Stimulated activated CD4-positive, alpha-beta T cell treated with anti-CD3 and anti-CD28 coated beads, Interleukin-2, amount 100 ng/mL, for 48 hours (primary cell): ENCODE results near the gene C16orf96.

Experiments used
- DNase-seq, 2 donors: peaks; one replicate each; pipeline ENCODE4 v3.0.0-alpha.2; 2020

The C16orf96 gene

DNA sequence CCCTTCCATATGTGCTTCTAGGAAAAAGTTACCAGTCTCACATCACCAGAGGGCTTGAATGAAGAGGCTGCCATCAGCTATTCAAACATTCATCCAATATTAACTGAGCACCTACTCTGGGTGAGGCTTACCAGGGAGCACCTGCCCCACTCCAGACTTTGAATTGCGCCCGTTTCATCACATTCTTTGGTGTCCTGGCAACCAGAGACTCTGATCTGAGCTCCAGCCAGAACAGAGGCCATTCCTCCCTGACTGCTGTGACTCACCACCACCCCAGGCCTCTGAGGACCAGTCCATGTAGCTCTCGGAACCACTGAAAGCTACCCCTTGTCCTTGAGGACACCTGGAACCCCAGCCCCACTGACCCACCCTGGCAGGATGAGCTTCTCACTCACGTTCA is at the start of gene C16orf96:
TSS of gene C16orf96 (plus strand) at position 229 of the 400 bp plus-strand sequence. CDS start at position 379, 150 bp downstream.
- no peak for DNase-seq

DNA sequence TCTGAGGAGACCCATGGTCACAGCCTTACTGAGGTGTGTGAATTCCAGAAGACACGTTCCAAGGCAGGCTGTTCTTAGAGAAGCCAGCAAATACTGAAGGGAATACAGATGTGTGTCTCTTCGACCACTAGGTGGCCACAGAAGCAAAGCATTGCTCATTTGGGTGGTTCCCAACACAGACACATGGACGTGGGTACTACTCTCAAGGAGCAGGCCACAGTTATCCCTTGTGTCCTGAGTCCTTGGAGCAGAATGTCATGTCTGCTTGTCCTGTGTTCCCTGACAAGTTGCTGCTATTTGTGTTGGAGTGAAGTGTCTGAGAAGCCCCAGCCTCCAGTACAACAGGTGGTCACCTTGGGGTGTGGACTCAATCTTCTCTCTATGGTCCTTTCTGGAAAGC is 49.7 kb upstream of the C16orf96 start:
- peak; percentile 35 to 40 for DNase-seq

DNA sequence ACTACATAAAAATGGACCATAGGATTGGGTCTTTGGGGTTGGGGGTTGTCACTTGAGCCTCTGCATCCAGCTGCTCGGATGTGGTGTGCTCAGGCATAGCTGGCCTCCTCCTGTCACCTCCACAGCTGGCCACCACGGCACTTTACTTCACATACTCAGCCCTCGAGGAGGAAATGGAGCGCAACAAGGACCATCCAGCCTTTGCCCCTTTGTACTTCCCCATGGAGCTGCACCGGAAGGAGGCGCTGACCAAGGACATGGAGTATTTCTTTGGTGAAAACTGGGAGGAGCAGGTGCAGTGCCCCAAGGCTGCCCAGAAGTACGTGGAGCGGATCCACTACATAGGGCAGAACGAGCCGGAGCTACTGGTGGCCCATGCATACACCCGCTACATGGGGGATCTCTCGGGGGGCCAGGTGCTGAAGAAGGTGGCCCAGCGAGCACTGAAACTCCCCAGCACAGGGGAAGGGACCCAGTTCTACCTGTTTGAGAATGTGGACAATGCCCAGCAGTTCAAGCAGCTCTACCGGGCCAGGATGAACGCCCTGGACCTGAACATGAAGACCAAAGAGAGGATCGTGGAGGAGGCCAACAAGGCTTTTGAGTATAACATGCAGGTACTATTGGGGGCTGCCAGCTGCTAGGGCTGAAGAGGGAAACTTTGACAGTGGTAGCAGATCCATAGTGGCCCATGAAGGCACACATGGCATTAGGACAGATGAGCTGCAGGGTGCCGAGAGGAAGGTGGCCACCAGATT is 48.4 kb upstream of the C16orf96 start:
- no peak for DNase-seq

DNA sequence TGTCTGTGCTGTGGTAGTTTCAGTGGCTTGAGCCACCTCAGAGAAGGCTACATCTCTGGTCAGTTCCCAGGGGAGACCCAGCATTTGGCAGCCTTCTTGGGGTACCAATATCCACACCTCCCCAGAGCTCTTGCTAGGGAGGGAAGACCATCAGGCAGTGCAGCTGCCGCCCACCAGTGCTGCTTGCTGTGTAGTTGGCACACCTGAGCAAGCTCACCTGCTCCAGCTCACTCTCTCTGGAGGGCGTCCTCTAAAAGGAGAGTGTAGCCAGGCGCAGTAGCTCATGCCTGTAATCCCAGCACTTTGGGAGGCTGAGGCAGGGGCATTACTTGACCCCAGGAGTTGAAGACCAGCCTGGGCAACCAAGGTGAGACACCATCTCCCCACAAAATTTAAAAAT is 47.3 kb upstream of the C16orf96 start:
- no peak for DNase-seq

DNA sequence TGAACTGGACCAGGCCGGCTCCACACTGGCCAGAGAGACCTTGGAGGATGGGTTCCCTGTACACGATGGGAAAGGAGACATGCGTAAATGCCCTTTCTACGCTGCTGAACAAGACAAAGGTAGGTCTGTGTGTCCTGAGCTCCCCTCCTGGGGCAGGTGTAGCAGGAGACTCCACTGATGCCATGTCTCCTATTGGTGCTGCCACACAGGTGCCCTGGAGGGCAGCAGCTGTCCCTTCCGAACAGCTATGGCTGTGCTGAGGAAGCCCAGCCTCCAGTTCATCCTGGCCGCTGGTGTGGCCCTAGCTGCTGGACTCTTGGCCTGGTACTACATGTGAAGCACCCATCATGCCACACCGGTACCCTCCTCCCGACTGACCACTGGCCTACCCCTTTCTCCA is 46.7 kb upstream of the C16orf96 start:
- DNase-seq, result no peak

DNA sequence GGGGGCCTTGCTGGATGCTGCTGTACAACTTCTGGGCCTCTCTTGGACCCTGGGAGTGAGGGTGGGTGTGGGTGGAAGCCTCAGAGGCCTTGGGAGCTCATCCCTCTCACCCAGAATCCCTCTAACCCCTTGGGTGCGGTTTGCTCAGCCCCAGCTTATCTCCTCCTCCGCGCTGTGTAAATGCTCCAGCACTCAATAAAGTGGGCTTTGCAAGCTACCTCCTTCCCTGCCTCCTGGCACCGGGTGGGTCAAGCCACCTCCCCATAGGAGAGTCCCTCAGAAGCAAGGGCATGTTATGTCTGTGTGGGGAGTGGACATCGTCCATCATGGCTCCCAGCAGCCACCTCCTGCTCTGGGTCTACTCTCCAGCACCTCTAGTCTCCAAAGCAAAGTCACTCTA is 46.0 kb upstream of the C16orf96 start:
- DNase-seq, result no peak

DNA sequence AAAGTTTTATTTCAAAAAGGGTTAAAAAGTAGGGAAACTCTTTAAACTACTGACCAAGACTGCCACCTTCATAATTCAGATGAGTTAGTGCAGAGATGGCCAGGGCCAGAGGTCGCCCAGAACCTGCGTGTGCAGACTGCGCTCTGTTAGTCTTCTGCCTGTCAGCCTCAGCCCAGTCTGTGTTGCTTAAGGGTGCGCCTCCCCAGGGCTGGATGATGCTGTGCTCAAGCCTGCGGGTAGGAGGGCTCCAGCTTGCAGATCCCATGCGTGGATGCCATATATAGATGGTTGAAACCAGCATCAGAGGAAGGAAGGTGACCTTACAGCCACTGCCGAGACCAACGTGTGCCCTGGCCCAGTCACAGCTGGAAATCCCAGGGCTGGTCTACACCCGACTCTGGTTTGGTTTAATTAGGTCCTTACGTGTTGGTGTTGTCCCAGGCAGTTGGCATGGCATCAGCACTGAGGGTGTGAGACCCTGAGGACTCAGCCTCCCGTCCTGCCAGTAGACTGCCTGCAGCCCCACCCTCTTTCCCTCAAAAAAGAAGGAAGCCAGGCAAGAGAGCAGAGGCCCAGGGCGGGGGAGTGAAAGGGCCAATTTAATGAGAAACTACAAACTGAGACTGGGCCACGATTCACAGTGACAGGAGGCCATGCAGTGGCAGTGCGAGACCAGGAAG is 45.3 kb upstream of the C16orf96 start:
- no peak for DNase-seq

DNA sequence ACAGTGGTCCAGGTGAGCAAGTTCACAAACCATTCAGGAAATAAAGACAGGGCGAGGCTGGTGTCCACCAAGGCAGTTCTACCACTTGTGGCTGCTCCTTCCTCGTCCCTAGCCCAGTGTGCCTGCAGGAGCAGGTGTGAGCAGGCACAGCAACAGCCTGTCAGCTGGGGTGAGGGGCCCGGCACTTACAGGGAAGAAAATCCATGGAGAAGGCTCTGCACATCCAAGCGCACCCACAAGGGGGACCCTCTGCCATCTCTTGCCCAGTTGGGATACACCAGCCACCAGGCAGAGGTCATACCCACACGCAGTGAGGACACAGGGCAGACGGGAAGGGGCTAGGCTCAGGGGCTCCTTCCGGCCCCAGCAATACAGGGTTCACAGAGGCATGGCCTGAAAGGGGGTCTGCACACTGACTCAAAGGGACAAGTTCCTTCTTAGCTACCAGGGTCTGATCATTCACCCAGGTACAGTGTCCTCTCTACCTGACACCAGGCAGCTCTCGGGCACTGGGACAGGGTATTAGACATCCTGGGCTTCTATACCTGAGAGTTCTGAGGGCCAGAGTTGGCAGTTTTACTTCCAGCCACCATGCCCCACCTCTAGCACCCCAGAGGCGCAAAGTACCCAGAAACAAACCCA is 44.6 kb upstream of the C16orf96 start:
- DNase-seq, result no peak

DNA sequence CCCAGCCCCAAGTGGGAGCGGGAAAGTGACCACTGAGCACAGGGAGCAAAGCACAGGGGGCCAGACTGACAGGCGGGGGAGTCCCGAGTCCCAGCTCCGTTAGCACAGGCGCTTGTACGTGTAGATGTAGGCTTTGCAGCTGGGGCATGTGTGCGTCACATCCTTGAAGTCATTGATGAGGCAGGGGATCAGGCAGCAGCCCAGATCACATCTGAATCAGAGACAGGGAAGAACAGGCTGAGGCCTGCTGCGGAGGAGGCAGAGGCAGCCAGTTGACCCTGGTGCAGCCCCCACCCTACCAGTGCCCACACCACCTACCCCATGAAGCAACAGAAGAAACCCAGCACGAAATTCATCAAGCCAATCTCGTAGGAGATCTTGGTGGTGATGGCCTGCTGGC is 43.7 kb upstream of the C16orf96 start:
- DNase-seq, result no peak

DNA sequence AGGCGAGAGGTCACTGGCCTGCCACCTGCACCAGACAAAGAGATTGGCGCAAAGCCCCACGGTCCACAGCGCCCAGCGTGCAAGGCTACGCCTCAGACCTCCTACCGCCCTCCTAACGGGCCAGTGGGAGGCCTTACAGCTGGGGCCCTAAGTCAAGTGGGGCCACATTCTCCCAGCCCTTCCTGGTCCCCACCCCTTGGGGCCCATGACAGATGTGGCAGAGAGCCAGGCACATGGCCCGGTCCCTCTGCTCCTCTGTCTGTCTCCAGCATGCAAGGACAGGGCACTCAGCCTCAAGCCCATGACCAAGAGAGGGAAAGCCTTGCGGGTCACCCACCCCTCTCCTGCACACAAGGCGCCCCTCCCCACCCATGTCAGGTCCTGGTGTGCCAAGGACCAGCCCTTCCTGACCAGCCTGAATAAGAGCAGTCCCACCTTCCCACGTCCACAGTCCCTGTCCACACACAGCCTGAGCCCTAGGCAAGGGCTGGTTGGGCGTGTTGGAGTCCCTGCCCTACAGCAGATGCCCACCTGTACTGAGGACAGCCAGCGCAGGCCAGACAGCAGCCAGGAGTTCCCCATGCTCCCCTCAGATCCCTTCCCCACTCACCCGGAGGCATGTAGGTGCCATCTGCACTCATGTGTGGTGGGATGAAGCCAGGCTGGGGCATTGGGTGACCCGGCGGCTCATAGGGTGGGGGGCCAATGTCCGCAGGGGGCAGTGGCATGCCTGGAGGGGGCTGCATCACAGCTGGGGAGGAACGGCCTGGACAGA is 42.9 kb upstream of the C16orf96 start:
- DNase-seq, result no peak

DNA sequence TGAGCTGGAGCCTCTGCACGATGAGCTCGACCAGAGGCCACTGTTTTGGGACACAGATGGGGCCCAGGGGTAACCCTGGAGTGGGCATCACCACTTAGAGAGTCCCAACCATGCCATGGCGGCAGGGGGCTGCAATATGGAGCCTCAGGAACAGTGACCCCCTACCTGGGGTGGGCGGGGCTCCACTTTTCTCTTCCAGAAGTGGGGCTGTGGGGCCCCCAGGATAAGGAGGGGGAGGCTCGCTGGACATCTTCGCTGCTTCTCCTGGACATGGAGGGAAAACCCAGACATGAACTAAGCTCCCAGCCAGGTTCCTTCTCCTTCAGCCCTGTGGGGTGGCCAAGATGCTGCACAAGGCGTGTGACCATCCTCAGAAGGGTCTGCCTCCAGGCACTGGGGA is 42.3 kb upstream of the C16orf96 start:
- DNase-seq, result no peak

DNA sequence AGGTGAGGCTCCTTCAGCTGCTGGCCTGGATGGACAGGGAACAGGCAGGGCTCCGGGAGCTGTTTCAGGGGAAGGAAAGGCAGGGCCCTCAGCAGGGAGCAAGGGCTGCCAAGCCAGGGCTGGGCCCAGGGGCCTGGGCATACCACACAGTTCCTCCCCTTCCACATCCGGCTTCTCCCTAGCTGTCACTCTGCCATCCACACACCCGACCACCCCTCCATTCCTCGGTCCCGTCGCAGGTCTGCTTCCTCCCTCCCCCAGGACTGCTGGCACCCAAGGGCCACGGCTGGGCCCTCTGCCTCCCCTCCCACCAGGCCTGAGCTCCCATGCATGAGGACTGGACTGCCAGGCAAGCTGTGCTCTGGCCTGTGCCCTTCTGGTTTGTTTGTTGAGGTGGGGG is 41.5 kb upstream of the C16orf96 start:
- DNase-seq, result no peak

DNA sequence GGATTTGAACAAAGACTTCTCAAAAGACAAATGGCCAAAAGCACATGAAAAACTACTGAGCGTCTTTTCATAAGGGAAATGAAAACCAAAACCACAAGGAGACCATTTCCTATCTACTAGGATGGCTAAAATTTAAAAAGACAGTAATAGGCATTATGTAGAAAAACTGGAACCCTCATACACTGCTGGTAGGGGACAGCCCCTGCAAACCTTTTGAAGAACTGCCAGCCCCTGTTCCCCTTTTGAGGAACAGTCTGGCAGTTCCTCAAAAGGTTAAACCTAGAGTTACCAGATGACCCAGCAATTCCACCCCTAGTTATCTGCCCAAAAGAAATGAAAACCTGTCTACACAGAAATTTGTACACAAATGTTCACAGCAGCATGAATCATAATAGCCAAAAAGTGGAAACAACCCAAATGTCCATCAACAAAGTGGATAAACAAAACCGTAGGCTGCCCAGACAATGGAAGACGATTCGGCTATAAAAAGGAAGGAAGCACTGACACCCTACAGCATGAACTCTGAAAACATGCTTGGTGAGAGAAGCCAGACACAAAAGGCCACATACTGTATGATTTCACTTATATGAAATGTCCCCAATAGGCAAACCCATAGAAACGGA is 40.4 kb upstream of the C16orf96 start:
- no peak for DNase-seq

DNA sequence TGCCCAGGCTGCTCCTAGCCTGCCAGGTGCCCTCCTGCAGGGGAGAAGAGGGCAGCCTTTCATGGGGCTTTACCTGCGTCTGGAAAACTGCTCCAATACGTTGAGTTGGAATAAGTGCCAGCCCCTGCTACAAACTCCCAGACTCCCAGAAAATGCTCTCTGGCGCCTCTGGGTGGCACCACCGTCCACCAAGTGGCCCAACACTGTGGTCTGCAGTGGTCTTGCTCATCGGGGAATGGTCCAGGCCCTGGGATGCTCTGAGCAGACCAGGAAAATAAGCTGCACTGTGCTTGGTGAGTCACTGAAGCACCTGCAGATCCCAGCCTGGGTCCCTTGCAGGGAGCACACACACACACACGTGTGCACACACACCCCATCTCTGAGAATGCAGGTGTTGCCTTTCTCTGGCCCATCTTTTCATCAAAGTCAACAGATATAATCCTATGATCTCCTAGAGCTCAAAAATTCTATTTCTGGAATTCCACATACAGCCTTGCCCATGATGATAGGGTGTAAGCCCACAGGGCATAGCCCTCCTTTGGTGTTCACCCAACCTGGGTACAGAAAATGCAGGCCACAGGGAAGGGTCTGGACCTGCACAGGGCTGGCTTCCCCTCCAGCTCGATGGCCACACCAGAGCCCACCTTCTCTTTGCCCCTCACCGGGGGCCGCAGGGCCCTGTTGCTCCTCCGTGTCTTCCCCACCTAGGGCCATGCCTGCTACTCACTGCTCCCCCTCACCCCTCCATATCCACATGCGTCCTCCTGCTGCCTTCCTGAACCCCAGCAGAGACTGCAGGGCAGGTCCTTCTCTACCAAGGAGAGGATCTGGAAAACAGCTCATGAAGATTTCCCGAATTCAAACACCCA is 38.1 kb upstream of the C16orf96 start:
- DNase-seq, result no peak

DNA sequence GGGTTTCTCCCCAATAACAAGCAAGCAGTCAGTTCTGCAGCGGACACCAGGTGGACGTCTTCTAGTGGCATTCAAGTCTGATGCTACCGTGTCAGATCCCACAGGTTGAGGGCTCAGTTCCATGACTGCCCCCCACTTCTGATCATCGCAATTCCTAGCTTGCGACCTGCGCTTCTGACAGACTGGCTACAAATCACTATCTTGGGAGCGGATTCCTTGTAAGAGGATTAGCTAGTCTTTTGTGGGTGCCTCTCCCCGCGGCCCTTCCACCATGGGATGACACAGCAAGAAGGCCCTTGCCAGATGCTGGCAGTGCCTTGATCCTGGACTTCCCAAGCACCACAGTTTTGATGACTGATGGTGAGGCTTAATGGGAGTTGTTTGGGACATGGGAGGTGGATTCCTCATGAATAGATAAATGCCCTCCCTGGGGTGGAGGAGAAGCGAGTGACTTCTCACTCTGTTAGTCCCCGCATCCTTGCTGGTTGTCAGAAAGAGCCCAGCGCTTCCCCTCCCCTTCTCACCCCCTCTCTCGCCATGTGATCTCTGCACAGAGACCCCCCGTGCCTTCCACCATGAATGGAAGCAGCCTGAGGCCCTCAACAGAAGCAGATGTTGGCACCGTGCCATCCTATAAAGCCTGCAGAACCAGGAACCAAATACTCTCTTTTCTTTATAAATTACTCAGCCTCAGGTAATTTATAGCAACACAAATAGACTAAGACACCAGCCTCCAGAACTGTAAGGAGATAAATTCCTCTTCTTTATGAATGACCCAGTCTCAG is 36.7 kb upstream of the C16orf96 start:
- DNase-seq, result no peak

DNA sequence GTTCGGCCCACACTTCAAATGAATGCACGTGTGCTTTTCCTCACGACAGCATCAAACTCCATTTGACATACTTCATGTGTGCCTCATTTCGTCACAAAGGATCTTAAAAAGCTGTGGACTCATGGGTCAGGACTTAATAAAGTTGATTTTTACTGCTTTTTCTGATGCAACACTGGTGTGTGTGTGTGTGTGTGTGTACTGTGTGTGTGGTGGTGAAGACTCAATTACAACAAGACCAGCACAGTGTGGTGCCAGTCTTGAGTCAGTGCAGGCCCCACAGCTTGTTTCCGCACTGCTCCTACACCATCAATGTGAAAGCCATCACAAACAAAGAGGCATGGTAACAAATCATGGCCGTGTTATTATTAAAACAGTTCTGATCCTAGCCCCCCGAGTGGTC is 35.2 kb upstream of the C16orf96 start:
- DNase-seq, result no peak

DNA sequence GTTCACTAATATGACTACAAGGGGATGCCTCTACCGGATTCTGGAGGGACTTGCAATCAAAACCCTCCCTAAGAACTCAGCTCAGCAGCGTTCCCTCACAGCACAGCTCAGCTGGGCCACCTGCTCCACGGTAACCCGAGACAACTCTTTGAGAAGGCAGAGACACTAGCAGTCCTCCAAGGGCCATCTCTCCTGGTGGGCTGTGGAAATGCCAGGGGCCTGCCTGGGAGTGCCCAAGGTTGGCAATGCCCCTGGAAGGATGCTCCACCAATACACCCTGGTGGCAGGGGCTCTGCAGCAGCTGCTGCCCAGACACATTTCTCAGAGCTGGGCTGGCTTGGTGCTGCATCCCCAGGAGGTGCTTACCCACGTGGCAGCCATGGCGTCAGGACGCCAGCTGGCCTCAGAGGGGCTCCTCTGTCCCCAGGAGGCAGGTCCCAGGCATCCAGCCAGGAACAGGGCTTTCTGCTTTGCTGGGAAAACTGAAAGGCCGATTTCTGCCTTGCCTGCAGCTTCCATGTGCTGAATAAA is 34.0 kb upstream of the C16orf96 start:
- no peak for DNase-seq

DNA sequence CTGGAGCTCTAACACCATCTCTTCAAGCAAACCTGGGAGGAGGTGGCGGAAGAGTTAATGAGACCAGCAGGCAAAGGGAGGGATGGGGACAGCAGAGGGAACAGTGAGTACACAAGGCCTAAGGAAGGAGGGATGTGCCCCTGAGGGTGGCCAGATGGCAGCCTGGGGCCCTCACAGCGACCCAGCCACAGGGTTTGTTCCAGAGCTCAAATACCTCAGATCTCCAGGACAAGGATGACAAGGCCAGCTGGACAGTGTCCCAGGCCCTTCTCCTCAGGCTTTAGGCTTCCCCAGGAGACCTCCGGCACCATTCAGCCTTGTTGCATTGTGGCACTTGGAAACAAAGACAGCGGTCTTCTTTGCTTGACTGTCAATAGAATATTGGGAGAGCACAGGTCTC is 32.5 kb upstream of the C16orf96 start:
- no peak for DNase-seq

DNA sequence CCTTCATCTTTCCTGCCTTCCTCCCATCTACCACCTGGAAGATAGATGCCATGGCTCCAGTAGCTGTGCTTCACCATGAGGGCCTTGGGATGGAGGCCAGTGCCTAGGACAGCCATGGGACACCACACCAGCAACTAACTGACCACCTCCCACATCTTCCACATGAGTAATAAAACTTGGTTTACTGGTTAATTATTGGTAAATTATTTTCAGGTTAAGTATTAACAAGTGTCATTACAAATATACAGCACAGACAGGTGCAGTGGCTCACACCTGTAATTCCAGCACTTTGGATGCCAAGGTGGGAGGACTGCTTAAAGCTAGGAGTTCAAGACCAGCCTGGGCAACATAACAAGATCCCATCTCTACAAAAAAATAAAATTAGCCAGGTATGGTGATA is 31.6 kb upstream of the C16orf96 start:
- DNase-seq, result no peak

DNA sequence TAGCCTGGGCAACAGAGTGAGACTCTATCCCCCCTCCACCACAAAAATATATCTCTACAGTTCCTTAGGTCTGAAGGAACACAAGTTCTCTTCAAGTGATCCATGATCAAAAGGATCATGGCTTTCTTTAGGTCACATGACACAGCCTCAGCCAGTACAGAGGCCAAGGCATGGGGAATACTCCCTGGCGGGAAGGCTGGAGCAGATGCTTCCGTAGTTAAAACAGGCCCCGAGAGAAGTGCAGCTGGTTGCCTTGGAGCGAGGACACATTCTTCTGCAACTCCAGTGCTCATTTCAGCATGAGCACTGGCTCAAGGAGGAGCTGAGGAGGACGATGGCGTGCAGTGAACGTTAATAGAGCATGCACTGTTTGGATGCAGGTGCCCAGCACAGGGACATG is 31.1 kb upstream of the C16orf96 start:
- no peak for DNase-seq
